HG03280 (cell line): Measurements from ENCODE around the gene FREM1.
"Not testable (repeated sequence)": the region's sequence is repeated elsewhere in the genome, so short reads cannot be mapped to it uniquely, and the experiment has no call there.

ENCODE experiments used
- ATAC-seq: cut with Tn5 transposase; IDR thresholded peaks from one replicate; pipeline ENCODE4 v1.9.1; 2021; ENCODE audit warnings: mild to moderate bottlenecking, moderate library complexity; ENCODE audit not compliant: unreplicated experiment

The FREM1 gene

DNA sequence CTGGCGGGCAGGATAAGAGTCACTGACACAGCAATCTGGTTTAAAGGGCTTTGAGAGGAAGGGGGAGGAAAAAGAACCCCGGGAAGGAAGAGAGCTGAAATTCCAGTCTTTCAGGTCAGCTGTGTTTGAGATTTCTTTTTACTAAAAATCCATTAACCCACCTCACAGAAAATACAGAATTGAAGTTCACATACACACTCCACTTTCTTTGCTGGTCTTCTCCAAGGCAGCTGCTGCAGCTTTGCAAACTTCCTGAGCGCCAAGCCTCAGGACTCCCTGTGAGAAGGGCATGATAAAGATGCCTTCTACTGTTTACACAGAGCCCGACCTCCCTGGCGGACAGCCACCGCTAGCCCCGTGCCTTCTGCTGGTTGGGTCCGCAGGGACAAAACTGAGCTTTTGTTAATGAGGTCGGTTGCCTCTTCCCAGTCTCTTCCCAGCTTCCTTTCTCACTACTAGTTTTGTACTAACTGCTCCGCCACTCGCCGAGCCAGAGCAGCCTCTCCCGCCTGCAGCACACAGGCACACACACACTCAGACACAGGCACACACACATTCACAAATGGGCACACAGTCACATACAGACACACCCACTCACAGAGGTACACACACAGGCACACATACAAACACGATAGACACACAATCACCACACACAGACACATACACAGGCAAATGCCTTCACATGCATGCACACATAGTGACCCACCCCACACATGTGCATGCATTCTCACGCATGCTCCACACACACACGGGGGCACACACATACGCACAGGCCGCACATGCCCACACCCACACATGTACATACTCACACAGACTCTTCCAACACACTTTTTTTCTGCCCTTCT, at the start of gene FREM1:
FREM1 (minus strand) TSS at position 468 of the 845 bp plus-strand sequence. CDS start 41,451 bp downstream, outside the sequence.
- ATAC-seq, result no peak

DNA sequence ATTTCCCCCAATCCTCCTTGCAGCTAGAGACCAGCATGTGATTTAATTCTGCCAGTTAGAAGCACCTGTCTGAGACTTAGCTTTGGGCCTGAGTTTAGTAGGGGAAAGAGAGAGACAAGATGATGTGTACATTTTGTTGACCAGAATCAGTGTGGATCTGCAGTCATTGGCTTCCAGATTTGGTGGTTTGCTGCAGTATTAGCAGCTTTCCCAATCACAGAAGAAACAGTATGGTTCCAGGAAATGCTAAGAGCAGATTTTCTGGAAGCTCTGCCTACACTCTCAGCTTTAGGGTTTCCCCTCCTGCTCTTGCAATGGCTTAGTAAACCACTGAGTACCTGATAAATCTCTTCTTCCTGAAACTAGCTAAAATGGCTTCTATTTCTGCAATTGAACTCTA, 48.8 kb upstream of the FREM1 start:
- ATAC-seq, result no peak

DNA sequence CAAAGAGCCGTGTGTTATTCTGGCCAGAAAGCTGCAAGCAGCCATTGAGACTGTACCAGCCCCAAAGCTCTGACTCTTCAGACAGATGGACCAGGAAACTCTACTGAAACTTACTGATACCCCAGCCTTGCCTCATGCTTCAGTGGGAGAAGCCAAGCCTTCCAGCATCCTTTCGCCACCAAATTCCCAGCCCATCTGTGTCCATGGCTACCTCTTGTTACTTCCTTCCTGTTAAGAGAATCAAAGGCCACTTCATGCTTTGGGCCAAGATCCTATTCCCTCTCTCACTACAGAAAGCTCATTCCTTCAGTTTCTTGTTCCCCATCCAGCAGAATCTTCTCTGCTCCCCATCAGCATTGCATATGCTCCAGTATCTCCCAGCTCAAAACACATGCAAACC, 46.9 kb upstream of the FREM1 start:
- ATAC-seq, result no peak

GRCh38 chr9:14956208-14956607, 46.0 kb upstream of the FREM1 start:
- no peak for ATAC-seq

- ATAC-seq, result no peak
These were observed 35.1 kb upstream of the FREM1 start for GRCh38 chr9:14945351-14945750.

- ATAC-seq, result no peak
These were observed 31.5 kb upstream of the FREM1 start for GRCh38 chr9:14941501-14942405.

- no peak for ATAC-seq
These were observed 29.1 kb upstream of the FREM1 start for GRCh38 chr9:14939378-14939777.

GRCh38 chr9:14937216-14937615, 27.0 kb upstream of the FREM1 start:
- no peak for ATAC-seq

DNA sequence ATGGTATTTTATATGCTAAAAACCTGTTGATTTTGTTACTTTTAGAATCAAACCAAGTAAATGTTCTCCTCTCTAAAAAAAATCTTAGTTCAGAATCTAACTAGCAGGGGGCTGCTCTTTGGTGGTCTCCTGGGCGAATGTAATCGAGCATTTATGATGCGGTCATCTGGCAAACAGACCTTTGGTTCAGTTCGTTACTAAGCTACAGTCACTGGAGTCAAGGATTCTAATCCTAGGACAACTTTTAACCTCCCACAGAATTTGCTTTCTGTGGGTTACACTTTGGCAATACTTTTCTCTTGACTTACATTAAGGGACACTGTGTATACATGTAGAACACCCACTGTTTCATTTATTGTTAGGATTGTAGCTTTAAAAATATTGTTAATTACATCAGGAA, 26.3 kb upstream of the FREM1 start:
- no peak for ATAC-seq

DNA sequence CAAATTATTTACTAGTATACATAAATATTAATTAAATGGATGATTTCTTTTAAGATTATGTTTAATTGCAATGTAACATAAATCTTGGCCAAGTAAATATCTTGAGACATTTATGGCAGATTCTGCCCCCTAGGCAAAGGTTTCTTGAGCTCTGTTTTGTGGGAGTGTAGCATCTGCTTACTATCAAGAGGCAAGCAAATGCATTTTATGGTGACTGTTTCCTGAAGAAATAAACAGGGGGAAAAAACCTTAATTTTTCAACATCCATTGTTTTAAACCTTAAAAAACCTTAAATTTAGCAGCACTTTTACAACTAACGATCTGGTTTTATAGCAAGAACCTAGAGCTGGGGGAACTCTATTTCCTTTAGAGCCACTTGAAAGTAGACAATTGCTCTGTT, 25.7 kb upstream of the FREM1 start:
- ATAC-seq, result no peak

DNA sequence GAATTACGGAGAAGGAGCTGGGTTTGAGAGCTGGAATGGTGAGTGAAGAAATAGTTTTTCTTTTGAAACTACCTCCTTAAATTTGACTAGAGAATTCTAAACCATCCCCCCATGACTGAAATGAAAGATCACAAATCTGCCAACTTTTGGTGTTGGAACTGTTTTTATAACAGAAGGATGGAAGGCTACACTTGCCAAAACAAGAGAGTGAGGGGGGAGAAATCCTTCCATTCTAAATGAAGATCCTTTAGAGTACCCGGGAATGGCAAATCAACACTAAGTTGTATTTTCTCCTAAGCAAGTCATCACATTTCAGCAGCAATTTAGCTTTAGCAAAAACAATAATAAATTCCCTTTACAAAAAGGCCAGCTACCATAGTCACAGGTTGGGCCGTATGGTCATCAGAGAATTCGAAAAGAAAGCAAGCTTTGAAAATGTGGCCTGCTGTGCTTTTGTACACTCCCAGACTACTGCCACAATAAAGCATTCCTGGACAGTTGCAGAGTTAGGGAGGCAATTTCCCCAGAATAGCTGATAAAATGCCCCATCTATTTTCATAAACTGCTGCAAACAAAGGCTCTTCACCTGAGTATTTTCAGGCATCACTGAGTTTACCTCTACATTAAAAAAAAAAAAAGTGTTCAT, 25.0 kb upstream of the FREM1 start:
- no peak for ATAC-seq

DNA sequence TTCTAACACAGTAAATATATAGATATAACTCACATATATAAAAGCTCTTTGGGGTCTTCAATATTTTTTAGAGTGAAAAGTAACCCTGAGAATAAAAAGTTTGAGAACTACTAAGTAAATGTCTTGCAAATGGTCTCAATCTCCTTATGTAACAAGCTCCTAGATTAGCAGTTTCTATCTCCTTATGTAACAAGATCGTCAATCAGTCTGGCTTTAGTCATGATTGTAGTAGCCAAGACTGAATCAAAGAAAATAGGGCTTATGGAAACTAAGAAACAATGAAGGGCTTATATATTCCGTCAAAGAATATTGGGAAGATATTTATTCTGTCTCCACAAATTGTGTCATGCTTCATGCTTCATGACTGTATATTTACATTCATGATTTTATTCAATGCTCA, 22.4 kb upstream of the FREM1 start:
- no peak for ATAC-seq

DNA sequence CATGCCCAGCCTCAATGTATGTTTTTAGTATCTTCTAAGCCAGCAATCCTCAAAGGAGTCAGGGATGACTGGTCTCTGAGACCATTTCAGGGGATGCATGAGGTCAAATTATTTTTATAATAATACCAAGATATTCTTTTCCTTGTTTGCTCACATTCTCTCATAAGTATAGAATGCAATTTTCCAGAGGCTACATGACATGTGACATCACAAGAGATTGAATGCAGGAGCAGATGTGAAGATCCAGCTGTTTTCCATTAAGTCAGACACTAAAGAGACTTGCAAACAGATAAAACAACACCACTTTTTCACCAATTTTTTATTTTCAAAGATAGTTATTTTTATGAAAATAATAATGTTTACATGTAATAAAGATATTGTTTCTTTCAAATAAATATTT, 22.0 kb upstream of the FREM1 start:
- no peak for ATAC-seq

DNA sequence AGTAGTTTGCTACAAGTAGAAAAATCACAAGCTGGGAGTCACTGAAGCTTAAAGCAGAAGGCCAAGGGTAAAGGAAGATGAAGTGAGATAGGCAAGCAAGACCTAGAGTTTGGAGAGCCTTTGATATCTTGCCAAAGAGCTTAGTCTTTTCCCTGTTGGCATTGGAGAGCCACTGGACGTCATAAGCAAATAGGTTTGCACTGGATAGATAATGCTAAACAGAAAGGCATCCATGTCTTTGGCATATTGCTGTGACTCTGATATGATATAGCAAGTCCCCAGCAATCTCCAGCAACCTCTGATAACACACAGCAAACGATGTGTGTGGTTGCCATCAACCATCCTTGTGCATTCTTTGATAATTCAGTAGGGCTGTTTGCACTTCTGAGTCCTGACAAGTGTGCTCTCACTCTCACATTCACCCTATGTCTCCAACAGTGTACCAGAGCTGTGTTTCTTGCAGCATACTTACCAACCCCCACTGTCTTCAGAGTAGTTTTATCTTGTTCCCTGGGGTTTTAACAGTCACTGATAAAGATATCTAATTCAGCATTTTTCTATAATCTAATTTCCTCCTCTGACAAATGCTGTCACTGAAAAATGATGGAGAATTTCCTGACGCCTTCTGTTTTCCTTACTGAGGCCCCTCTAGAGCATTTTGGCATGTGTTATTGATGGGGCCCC, 16.9 kb upstream of the FREM1 start:
- no peak for ATAC-seq

- no peak for ATAC-seq
These were observed 14.3 kb upstream of the FREM1 start for GRCh38 chr9:14924230-14925219.

DNA sequence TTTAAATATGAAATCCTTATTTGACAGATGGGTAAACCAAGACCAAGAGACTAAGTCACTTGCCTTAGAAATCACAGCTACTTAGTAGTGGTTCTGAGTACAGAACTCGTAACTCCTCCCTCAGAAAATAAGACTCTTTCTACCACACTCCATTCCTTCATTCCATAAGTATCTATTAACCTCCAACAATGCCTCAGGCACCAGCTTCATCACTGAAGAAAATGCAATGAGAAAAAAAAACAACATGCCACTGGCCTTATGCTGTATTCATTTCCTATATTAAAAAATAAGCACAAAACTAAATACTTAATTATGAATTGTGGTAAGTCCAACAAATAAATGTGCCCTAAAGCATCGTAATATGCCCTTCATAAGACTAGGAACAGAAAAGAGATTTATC, 13.5 kb upstream of the FREM1 start:
- ATAC-seq, result no peak

- not testable (repeated sequence) for ATAC-seq
These were observed 10.6 kb upstream of the FREM1 start for GRCh38 chr9:14920805-14921204.

- no peak for ATAC-seq
These were observed 3.1 kb upstream of the FREM1 start for GRCh38 chr9:14913366-14913765.

DNA sequence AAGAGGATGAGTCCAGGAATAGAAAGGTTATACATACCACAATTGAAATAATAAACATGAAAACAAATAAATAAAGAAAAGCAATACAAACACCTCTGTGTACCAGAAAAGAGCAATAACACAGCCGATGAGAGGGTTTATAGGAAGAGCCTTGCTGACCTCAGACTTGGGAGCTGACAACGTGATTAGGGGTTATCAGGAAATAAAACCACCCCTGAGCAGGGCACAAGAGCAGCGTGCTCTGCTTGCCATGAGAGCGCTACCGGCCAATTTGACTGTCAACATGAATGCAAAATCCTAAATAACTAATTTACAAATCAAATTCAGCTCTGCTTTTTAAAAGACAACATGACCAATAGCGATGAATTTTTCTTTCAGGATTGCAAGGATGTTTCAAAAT, 2.6 kb upstream of the FREM1 start:
- no peak for ATAC-seq

DNA sequence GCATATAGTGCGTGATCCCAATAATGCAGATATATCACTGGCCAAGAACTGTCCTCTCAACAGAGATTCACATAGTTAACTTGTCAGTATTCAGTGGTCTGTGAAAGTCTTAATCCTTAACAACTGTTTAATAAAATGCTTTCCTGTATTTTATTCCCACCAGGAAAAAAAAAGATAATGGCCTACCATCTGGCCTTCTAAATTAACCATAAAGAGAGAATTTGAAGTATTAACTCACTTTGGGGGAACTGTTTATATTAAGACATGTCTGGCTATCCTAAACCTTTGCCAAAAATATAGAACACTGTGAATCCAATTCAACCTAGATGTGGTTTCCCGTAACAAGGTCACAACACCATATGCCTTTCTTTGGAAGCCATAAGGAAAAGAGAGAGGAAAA, 818 bp upstream of the FREM1 start:
- no peak for ATAC-seq
